ENCODE data around the gene HSPB7.
A peak's percentile ranks its signal among the peaks of the same experiment; 100 is the strongest.

HSPB7 gene

GRCh38 chr1:15973772-15974171, 44.1 kb downstream of the HSPB7 start:
- no peak for DNase-seq

- DNase-seq = no peak
Observed at GRCh38 chr1:15972409-15972808, 45.4 kb downstream of the HSPB7 start.

GRCh38 chr1:15970911-15971310, 46.9 kb downstream of the HSPB7 start:
- peak; percentile 48 for DNase-seq

GRCh38 chr1:15969321-15969880, 48.4 kb downstream of the HSPB7 start:
- no peak for DNase-seq

- no peak for DNase-seq
Observed at GRCh38 chr1:15968172-15968571, 49.7 kb downstream of the HSPB7 start.

GRCh38 chr1:15966956-15967344, 50.9 kb downstream of the HSPB7 start:
- no peak for DNase-seq

GRCh38 chr1:15966081-15966955, 51.5 kb downstream of the HSPB7 start:
- DNase-seq = peak; percentile 98

- peak; percentile 92 for DNase-seq
Observed at GRCh38 chr1:15965228-15965767, 52.5 kb downstream of the HSPB7 start.

All from suppressor macrophage treated with lipopolysaccharide for 4 hours (primary cell).